ENCODE measurements around the gene PCYOX1L.

The PCYOX1L gene

DNA sequence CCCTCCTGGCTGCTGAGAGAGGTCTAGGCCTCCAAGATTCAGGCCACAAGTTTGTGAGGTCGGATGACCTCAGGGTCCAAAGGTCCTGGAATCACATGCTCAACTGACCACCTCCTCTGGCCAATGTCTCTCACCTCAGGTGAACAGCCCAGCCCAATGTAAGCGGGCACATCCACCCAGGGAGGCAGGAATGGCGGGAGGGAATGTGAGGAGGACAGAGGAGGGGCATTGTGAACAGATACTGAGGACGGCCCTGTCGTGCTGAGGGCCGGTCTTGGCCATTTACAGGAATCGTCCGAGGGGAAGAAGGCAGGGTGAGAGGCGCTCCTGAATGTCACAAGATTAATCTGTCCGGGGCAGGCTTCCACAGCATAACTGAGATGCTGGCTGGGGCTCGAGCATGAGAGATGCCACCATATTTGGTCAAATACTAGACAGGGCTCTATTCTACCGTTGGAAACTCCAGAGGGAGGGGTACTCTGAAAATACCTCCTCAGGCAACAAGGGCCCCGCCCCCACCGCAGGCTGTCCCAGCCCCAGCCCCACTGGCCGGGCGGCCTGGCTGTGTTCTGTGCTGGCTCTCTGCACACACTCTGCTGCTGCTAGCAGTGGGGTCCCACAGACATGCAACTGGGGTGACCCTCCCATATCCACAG is 22.7 kb downstream of the PCYOX1L start:
- POLR2A ChIA-PET: no interaction called here
- DNase-seq (ENCODE audit: extremely low spot score): no peak
- TF ChIP-seq FOXA1 (IDR thresholded peaks at IDR 0.05): no peak
- CTCF ChIA-PET: interaction anchor here (0.6 to 8.2 kb wide), 17 partner anchors 9 to 241 kb away, joined by 3 to 87 read pairs (median 4); partner anchors contain the start of gene GRPEL2

DNA sequence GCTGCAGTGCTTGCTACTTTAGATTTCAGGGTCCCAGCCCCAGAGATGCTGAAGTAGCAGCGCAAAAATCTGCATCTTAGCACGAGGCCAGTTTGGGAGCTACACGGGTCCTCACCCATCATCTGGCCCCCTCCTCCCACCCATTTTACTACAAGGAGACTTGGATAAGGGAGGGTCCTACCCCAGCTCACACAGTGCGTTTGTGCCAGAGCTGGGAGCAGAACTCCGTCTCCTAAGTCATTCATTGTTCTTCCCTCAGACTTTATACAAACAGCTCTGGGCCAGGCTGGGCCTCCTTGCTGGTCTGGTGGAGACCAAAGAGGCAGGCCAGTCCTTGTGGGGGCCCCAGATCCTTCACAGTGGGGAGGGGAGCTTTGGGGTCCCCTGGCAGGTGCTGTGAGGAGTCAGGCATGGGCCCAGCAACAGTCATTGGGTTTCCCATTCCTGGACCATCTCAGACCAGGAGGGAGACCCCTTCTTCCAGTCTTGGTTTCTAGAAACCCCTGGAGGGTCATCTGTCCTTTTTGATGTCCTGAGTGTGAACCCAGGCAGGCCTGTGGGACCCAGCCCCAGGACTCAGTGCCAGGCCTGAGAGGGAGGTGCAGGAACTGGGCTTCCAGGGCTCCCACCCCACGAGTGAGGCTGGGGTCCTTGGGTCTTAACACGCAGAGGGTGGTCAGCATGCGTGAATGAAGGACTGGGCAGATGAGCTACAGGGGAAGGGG is 23.6 kb downstream of the PCYOX1L start:
- TF ChIP-seq SP1 (IDR thresholded peaks at IDR 0.05) (no peak), HDGF (IDR thresholded peaks at IDR 0.05; ENCODE audit: borderline replicate concordance) (no peak), ELF4 (IDR thresholded peaks at IDR 0.05) (no peak), TARDBP (IDR thresholded peaks at IDR 0.05) (no peak), L3MBTL2 (conservative IDR thresholded peaks at IDR 0.05) (no peak), ARNT (IDR thresholded peaks at IDR 0.05) (no peak), NFRKB (IDR thresholded peaks at IDR 0.05) (no peak), CTBP1 (IDR thresholded peaks at IDR 0.05; ENCODE audit: borderline replicate concordance) (no peak), FOXM1 (IDR thresholded peaks at IDR 0.05; ENCODE audit: borderline replicate concordance) (no peak), SUZ12 (IDR thresholded peaks at IDR 0.05) (no peak)
- no peak for DNase-seq (ENCODE audit: extremely low spot score)
- ChIA-PET CTCF (interaction anchor here (0.7 to 8.2 kb wide), 23 partner anchors 8 to 241 kb away, joined by 3 to 87 read pairs (median 4); partner anchors contain the start of gene GRPEL2), POLR2A (interaction anchor here (1.1 to 1.8 kb wide), 2 partner anchors 24 to 36 kb away, joined by 3 to 4 read pairs; partner anchors contain the start of genes GRPEL2 and PCYOX1L)

DNA sequence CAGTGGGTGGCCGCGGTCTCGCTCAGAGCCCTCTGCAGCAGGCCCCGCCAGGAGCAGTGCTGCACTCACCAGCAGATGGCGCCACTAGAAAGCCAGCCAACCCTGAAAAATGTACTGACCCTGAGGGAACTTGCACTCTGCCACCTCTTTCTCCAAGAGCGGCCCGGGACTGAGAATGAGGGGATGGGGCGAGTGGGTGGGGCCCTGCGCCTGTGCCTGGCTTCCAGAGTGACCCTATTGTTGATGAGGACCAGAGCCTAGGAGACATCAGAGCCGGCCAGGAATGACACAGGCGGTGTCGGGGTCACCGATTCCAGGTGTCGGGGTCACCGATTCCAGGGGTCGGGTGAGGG is 24.1 kb downstream of the PCYOX1L start:
- ChIA-PET POLR2A (interaction anchor here (1.1 to 1.8 kb wide), 2 partner anchors 24 to 37 kb away, joined by 3 to 4 read pairs; partner anchors contain the start of genes GRPEL2 and PCYOX1L), CTCF (interaction anchor here (0.7 to 8.2 kb wide), 21 partner anchors 8 to 235 kb away, joined by 3 to 87 read pairs (median 4); partner anchors contain the start of gene GRPEL2)
- DNase-seq (ENCODE audit: extremely low spot score): peak; percentile 87
- TF ChIP-seq TARDBP (IDR thresholded peaks at IDR 0.05) (no peak), ARNT (IDR thresholded peaks at IDR 0.05) (no peak), FOXM1 (IDR thresholded peaks at IDR 0.05; ENCODE audit: borderline replicate concordance) (no peak), ELF4 (IDR thresholded peaks at IDR 0.05) (no peak), HDGF (IDR thresholded peaks at IDR 0.05; ENCODE audit: borderline replicate concordance) (no peak), BHLHE40 (IDR thresholded peaks at IDR 0.05; ENCODE audit: borderline replicate concordance) (no peak), ZNF384 (IDR thresholded peaks at IDR 0.05) (no peak), FOXK2 (IDR thresholded peaks at IDR 0.05) (no peak), CTBP1 (IDR thresholded peaks at IDR 0.05; ENCODE audit: borderline replicate concordance) (no peak), L3MBTL2 (conservative IDR thresholded peaks at IDR 0.05) (no peak), NFRKB (IDR thresholded peaks at IDR 0.05) (no peak)
- TF ChIP-seq, protein P1, sequence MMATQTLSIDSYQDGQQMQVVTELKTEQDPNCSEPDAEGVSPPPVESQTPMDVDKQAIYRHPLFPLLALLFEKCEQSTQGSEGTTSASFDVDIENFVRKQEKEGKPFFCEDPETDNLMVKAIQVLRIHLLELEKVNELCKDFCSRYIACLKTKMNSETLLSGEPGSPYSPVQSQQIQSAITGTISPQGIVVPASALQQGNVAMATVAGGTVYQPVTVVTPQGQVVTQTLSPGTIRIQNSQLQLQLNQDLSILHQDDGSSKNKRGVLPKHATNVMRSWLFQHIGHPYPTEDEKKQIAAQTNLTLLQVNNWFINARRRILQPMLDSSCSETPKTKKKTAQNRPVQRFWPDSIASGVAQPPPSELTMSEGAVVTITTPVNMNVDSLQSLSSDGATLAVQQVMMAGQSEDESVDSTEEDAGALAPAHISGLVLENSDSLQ (IDR thresholded peaks at IDR 0.05): no peak

DNA sequence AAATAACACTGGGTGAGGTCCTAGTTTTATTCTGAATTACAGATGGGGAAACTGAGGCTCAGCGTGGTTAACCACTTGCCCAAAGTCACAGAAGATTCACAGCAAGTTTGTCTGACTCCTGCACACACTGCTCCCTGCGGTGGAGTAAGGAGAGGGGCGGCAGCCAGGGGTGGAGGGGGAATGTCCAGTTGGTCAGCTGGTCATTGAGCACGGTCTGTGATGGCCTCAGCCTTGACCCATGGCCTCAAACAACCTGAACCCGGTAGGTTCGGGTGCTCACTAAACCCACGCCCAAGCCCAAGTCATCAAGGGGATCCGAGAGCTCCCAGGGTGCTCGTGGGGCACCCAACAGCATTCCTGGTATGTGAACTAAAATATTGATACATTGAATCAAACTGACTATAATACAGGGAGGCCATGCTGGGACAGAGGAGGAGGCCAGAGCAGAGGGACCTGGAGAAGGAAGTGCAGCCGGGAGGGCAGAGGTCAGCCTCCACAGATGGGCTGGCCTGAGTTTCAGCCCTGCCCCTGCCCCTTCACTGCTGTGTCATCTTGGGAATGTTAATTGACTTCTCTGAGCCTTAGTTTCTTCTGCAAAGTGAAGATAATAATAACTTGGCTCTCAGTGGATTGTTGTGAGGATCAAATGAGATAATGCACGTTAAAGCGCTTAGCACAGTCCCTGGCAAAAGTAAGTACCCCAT is 24.8 kb downstream of the PCYOX1L start:
- TF ChIP-seq FOXM1 (IDR thresholded peaks at IDR 0.05; ENCODE audit: borderline replicate concordance) (no peak), LEF1 (IDR thresholded peaks at IDR 0.05; ENCODE audit: borderline replicate concordance) (no peak), CTBP1 (IDR thresholded peaks at IDR 0.05; ENCODE audit: borderline replicate concordance) (no peak), FOXA1 (IDR thresholded peaks at IDR 0.05) (no peak), L3MBTL2 (conservative IDR thresholded peaks at IDR 0.05) (no peak), NFRKB (IDR thresholded peaks at IDR 0.05) (no peak)
- POLR2A ChIA-PET: interaction anchor here (1.1 to 1.8 kb wide), 2 partner anchors 25 to 37 kb away, joined by 3 to 4 read pairs; partner anchors contain the start of genes GRPEL2 and PCYOX1L

DNA sequence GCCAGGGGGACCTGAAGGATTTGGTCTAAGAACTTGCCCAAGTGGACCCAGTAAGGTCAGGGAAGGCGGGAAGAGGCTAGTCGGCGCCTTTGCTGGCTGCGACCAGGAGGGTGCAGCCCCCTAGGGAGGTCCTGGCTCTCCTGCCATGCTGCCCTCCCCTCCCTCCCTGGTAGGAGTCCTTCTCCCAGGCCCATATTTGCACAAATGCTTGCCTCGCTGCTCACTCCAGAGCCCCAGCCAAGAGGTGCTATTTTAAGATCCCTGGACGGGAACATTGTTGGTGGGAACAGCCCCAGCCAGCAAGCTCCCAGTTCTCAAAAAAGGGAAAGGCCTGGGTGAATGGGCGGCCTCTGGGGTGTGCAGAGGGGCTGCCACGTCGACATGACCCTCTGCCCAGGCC is 25.6 kb downstream of the PCYOX1L start:
- no peak for DNase-seq (ENCODE audit: extremely low spot score)
- TF ChIP-seq, protein P1 (IDR thresholded peaks at IDR 0.05): no peak
- TF ChIP-seq ZNF384 (IDR thresholded peaks at IDR 0.05) (no peak), ARNT (IDR thresholded peaks at IDR 0.05) (no peak), FOXA1 (IDR thresholded peaks at IDR 0.05) (no peak), FOXK2 (IDR thresholded peaks at IDR 0.05) (no peak), CTBP1 (IDR thresholded peaks at IDR 0.05; ENCODE audit: borderline replicate concordance) (no peak), LEF1 (IDR thresholded peaks at IDR 0.05; ENCODE audit: borderline replicate concordance) (no peak), SUZ12 (IDR thresholded peaks at IDR 0.05) (no peak), FOXM1 (IDR thresholded peaks at IDR 0.05; ENCODE audit: borderline replicate concordance) (no peak), ELF4 (IDR thresholded peaks at IDR 0.05) (no peak), HDGF (IDR thresholded peaks at IDR 0.05; ENCODE audit: borderline replicate concordance) (no peak), L3MBTL2 (conservative IDR thresholded peaks at IDR 0.05) (no peak)
- ChIA-PET POLR2A (no interaction called here), CTCF (interaction anchor here (8.2 kb wide), 1 partner anchor 50 kb away, joined by 87 read pairs; no protein-coding TSS in a partner anchor)

More for the DNA sequence above, 24.8 kb downstream of the PCYOX1L start:
- DNase-seq (ENCODE audit: extremely low spot score): no peak
- CTCF ChIA-PET: interaction anchor here (0.5 to 8.2 kb wide), 12 partner anchors 11 to 234 kb away, joined by 3 to 87 read pairs (median 5); partner anchors contain the start of gene GRPEL2

DNA sequence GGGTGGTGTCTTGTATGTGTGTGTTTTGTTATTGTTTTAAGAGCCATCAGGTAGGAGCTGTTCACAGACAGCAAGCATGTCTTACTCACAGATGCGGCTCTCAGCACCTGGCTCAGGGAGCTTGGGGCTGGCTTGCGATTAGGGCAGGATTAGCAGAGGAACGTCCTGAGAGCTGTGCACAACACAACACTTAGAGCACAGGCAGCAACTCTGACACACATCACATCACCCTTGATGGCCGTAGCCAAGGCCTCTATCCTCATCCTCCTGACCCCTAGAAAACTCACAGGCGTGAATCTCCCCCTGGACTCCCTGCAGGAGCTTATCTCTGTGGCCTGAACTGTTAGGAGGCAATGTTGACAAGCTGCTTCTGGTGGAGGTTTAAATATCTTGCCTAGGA is 28.3 kb downstream of the PCYOX1L start:
- TF ChIP-seq HDGF (IDR thresholded peaks at IDR 0.05; ENCODE audit: borderline replicate concordance) (no peak), TARDBP (IDR thresholded peaks at IDR 0.05) (no peak), FOXA1 (IDR thresholded peaks at IDR 0.05) (no peak), SUZ12 (IDR thresholded peaks at IDR 0.05) (no peak), SP1 (IDR thresholded peaks at IDR 0.05) (no peak), BHLHE40 (IDR thresholded peaks at IDR 0.05; ENCODE audit: borderline replicate concordance) (no peak), CTBP1 (IDR thresholded peaks at IDR 0.05; ENCODE audit: borderline replicate concordance) (no peak), ZNF384 (IDR thresholded peaks at IDR 0.05) (no peak), L3MBTL2 (conservative IDR thresholded peaks at IDR 0.05) (no peak), NFRKB (IDR thresholded peaks at IDR 0.05) (no peak), FOXM1 (IDR thresholded peaks at IDR 0.05; ENCODE audit: borderline replicate concordance) (no peak), FOXK2 (IDR thresholded peaks at IDR 0.05) (no peak), ARNT (IDR thresholded peaks at IDR 0.05) (no peak), LEF1 (IDR thresholded peaks at IDR 0.05; ENCODE audit: borderline replicate concordance) (no peak), ELF4 (IDR thresholded peaks at IDR 0.05) (no peak)
- TF ChIP-seq, protein P1 (IDR thresholded peaks at IDR 0.05): no peak
- DNase-seq (ENCODE audit: extremely low spot score): no peak
- ChIA-PET CTCF (interaction anchor here (0.6 to 8.2 kb wide), 5 partner anchors 10 to 180 kb away, joined by 3 to 87 read pairs (median 4); no protein-coding TSS in a partner anchor), POLR2A (interaction anchor here (0.9 kb wide), 1 partner anchor 41 kb away, joined by 4 read pairs; no protein-coding TSS in a partner anchor)
